ENCODE results near the gene DDOST. TPM values are rescaled to one million over a fixed set of nuclear protein-coding genes. Genes with fewer than 3 reads are reported as not detected.

The DDOST gene
- total RNA-seq, 2 donors from 2014 or later = 76.8 to 114 TPM

DNA sequence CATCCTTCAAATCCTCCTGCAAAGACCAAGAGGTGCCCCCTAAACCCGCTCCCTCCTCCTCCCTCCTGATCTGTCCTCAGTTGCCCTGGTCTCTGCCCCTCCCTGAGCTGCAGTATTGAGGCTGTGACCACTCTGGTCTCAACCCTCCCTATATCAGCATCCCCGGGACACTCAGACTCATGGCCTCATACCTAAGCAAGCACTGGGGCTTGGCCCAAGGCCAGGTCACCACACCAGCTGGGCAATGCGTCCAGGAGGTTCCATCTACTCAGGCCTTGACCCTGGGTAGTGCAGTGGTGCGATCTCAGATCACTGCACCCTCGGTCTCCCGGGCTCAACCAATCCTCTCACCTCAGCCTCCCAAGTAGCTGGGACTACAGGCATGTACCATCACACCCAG, 46.9 kb upstream of the DDOST start:
- Histone ChIP-seq H3K4me3 (no peak overlapping the region), H3K27ac (no peak overlapping the region), H3K4me1 (no peaks in the 10 kb centered on the region), H3K27me3 (no peaks in the 10 kb centered on the region), H3K9me3 (no peaks in the 10 kb centered on the region), H3K36me3 (replicated peaks in 1 of 2; ENCODE audit: insufficient read depth in 1 of 2, low read depth in 2 of 2) (no peaks in the 10 kb centered on the region)
- DNase-seq (no peak), ATAC-seq (no peak)
- 62 to 65% methylated on average over 4 to 6 of the region's 6 CpGs for WGBS, 2 donors
- TF ChIP-seq, protein P1, sequence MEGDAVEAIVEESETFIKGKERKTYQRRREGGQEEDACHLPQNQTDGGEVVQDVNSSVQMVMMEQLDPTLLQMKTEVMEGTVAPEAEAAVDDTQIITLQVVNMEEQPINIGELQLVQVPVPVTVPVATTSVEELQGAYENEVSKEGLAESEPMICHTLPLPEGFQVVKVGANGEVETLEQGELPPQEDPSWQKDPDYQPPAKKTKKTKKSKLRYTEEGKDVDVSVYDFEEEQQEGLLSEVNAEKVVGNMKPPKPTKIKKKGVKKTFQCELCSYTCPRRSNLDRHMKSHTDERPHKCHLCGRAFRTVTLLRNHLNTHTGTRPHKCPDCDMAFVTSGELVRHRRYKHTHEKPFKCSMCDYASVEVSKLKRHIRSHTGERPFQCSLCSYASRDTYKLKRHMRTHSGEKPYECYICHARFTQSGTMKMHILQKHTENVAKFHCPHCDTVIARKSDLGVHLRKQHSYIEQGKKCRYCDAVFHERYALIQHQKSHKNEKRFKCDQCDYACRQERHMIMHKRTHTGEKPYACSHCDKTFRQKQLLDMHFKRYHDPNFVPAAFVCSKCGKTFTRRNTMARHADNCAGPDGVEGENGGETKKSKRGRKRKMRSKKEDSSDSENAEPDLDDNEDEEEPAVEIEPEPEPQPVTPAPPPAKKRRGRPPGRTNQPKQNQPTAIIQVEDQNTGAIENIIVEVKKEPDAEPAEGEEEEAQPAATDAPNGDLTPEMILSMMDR (IDR thresholded peaks at IDR 0.05) = no peak
- intact Hi-C loops (cut with DNase I) = no loop called here

DNA sequence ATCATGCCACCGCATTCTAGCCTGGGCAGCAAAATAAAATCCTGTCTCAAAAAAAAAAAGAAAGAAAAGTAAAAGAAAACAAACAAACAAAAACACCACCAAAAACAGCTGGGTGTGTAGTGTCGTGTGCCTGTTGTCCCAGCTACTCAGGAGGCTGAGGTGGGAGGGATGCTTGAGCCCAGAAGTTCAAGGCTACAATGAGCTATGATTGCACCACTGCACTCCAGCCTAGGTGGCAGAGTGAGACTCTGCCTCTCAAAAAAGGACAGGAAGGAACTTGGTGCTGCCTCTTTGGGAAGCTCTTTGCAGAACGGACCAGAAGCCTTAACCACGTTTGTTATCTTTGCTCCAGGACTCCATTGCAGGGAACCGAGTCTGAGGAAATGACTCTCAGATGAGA, 45.7 kb upstream of the DDOST start:
- 37 to 46% methylated on average over 5 of the region's 5 CpGs for WGBS, 2 donors

DNA sequence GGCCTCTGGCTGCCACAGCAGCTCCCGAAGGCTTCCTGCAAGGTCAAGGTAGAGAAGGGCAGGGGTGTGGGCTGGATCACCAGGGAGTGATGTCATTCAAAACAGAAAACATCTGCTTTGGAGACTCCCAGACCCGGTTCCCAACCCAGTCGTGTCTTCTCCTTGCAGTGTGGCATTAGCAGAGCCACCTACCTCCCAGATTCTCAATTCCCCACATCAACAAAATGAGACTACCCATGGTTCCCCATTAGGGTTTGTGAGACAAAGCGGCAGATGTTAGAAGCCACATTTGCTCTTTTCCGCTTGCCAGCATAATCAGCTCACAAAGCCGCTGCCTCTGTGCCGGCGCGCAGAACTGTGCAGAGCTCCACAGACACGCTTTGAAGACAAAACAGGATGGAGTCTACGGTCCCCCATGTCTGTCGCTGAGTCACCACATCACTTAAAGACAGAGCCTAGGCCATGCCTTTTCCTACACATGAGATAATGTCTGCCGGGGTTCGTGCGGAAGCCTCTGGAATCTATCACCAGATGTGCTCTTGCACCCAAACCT, 44.1 kb upstream of the DDOST start:
- Histone ChIP-seq H3K36me3 (replicated peaks in 1 of 2; ENCODE audit: insufficient read depth in 1 of 2, low read depth in 2 of 2) (no peaks in the 10 kb centered on the region), H3K9me3 (no peaks in the 10 kb centered on the region), H3K27me3 (no peaks in the 10 kb centered on the region), H3K4me1 (no peaks in the 10 kb centered on the region), H3K27ac (no peak overlapping the region), H3K4me3 (no peak overlapping the region)
- WGBS, 2 donors = 90 to 91% methylated on average over 9 to 15 of the region's 15 CpGs
- DNase-seq = no peak
- no peak for TF ChIP-seq POLR2A (IDR thresholded peaks at IDR 0.05)
- TF ChIP-seq, protein P1 (IDR thresholded peaks at IDR 0.05) = no peak
- intact Hi-C loops (cut with DNase I) = no loop called here
- no peak for ATAC-seq

More for the DNA sequence above, 45.7 kb upstream of the DDOST start:
- Histone ChIP-seq H3K4me3 (no peak overlapping the region), H3K9me3 (no peaks in the 10 kb centered on the region), H3K27me3 (no peaks in the 10 kb centered on the region), H3K4me1 (no peaks in the 10 kb centered on the region), H3K36me3 (replicated peaks in 1 of 2; ENCODE audit: insufficient read depth in 1 of 2, low read depth in 2 of 2) (no peaks in the 10 kb centered on the region), H3K27ac (no peak overlapping the region)
- TF ChIP-seq, protein P1 (IDR thresholded peaks at IDR 0.05) = no peak
- no peak for TF ChIP-seq POLR2A (IDR thresholded peaks at IDR 0.05)
- DNase-seq (no peak), ATAC-seq (no peak)
- intact Hi-C loops (cut with DNase I) = no loop called here

DNA sequence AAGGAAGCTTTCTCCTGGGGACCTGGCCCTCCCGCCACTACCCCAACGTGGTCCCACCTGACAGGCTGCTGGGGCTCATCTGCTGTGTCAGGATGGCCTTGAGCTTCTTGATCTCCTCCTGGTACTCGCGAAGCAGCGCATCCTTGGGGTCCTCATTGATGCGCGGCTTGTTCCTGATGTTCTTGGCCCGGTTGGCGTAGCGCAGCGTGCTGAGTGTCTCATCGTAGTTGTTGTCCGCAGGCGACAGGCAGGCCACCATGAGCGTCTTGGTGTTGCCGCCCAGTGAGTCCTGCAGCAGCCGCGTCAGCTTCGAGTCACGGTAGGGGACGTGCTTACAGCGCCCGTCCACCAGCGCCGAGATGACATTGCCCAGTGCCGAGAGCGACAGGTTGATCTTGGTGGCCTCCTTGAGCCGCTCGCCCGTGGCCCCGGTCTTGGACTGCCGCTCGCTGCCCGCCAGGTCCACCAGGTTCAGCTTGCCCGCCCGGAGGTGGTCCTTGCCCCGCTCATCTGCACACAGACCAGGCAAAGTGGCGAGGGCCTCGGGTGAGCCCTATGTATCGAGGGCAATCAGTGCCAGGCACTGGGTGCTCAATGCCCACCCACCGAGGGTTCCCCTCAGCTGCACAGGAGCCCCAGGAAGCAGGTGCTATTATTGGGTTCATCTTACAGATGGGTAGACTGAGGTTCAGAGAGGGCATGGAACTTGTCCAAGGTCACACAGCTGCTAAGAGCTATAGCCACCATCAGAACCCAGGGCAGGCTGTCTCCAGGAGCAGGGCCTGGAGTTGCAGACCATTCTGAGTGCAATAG, 43.4 kb upstream of the DDOST start:
- 94% methylated on average over 32 of the region's 41 CpGs; no CpG with 5 or more reads in 1 of the 2 donors for WGBS, 2 donors
- H3K4me1 ChIP-seq = no peaks in the 10 kb centered on the region
- no peaks in the 10 kb centered on the region for H3K9me3 ChIP-seq
- no peaks in the 10 kb centered on the region for H3K27me3 ChIP-seq
- no peak for TF ChIP-seq POLR2A (IDR thresholded peaks at IDR 0.05)
- TF ChIP-seq, protein P1 (IDR thresholded peaks at IDR 0.05) = no peak
- ATAC-seq (no peak), DNase-seq (no peak)
- no peak overlapping the region for H3K27ac ChIP-seq
- no peak overlapping the region for H3K4me3 ChIP-seq
- H3K36me3 ChIP-seq (replicated peaks in 1 of 2; ENCODE audit: insufficient read depth in 1 of 2, low read depth in 2 of 2) = no peaks in the 10 kb centered on the region
- intact Hi-C loops (cut with DNase I) = no loop called here

Measured in body of pancreas (tissue), 4 donors.